H1 (cell line): Measurements from ENCODE around the gene DENND1A.

Source experiments
- EZH2 ChIP-seq: fragments of 200-600 bp; sonication (generic); IDR thresholded peaks from 2 replicates; pipeline ENCODE4 v1.7.1; 2012; ENCODE audit warnings: low read depth, mild to moderate bottlenecking, moderate library complexity, low read length, inconsistent platforms; ENCODE audit not compliant: severe bottlenecking
- FOSL1 ChIP-seq: IDR thresholded peaks from 2 replicates; pipeline ENCODE4 v1.6.1; 2011; ENCODE audit warnings: mild to moderate bottlenecking, low read depth, low read length, moderate library complexity; ENCODE audit not compliant: insufficient read depth
- JUN ChIP-seq: IDR thresholded peaks from 2 replicates; pipeline ENCODE4 v1.6.1; 2011; ENCODE audit warnings: low read depth, mild to moderate bottlenecking, improper control_type of control experiment, low read length
- JUND ChIP-seq: IDR thresholded peaks from 2 replicates; pipeline ENCODE4 v1.6.1; 2011; ENCODE audit warnings: mild to moderate bottlenecking, improper control_type of control experiment, low read length
- KDM1A ChIP-seq: fragments of 200-600, 300-600 bp; sonication (generic); IDR thresholded peaks from 2 replicates; pipeline ENCODE4 v1.7.1; 2016; ENCODE audit warnings: mild to moderate bottlenecking, low read length, borderline replicate concordance
- RAD21 ChIP-seq, 2 experiments: IDR thresholded peaks in 1 of 2; conservative IDR thresholded peaks in 1 of 2; 2 replicates each; pipeline ENCODE4 v1.6.1; 2011; ENCODE audit warnings: low read depth in 2 of 2, low read length in 2 of 2, improper control_type of control experiment in 1 of 2, inconsistent platforms in 1 of 2, mild to moderate bottlenecking in 1 of 2, moderate library complexity in 1 of 2
- RFX5 ChIP-seq: IDR thresholded peaks from 2 replicates; pipeline ENCODE4 v1.6.1; 2011; ENCODE audit warnings: low read depth, low read length, improper control_type of control experiment, borderline replicate concordance
- SUZ12 ChIP-seq: fragments of 200-600 bp; sonication (generic); IDR thresholded peaks from 2 replicates; pipeline ENCODE4 v1.6.1; 2012; ENCODE audit warnings: mild to moderate bottlenecking, inconsistent platforms, low read length, moderate library complexity, mixed read lengths
- TF ChIP-seq, protein P1 (sequence below), 3 experiments: IDR thresholded peaks; 1 replicate in 2 of 3; 2 replicates in 1 of 3; pipeline versions ENCODE4 v1.5.1 to v1.6.1; 2011; ENCODE audit warnings: low read length in 3 of 3, mild to moderate bottlenecking in 3 of 3, inconsistent platforms in 2 of 3, low read depth in 1 of 3, moderate library complexity in 1 of 3; ENCODE audit not compliant: insufficient read depth in 1 of 3; ENCODE audit errors: control extremely low read depth in 1 of 3
- TF ChIP-seq, protein P2 (sequence below): IDR thresholded peaks from 2 replicates; pipeline ENCODE4 v1.6.1; 2011; ENCODE audit warnings: low read length, improper control_type of control experiment

DNA sequence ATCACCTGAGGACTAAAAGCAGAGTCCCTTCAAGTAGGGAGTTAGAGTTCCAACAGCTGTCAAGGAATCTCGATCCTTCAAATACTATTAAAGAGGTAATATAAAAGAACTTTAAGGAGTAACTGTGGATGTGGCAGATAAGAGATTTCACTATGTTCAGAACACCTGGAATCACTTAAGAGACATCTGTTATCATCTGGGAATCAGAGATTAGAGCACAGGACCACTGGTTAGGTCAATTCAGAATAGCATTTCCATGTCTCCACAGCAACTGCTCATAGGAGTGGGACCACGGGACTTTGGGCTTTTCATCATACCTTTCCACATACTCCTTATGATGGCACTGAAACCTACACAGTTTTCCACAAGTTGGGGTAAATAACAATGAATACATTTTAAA is 216.6 kb downstream of the DENND1A start:
- TF ChIP-seq, protein P1, sequence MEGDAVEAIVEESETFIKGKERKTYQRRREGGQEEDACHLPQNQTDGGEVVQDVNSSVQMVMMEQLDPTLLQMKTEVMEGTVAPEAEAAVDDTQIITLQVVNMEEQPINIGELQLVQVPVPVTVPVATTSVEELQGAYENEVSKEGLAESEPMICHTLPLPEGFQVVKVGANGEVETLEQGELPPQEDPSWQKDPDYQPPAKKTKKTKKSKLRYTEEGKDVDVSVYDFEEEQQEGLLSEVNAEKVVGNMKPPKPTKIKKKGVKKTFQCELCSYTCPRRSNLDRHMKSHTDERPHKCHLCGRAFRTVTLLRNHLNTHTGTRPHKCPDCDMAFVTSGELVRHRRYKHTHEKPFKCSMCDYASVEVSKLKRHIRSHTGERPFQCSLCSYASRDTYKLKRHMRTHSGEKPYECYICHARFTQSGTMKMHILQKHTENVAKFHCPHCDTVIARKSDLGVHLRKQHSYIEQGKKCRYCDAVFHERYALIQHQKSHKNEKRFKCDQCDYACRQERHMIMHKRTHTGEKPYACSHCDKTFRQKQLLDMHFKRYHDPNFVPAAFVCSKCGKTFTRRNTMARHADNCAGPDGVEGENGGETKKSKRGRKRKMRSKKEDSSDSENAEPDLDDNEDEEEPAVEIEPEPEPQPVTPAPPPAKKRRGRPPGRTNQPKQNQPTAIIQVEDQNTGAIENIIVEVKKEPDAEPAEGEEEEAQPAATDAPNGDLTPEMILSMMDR (IDR thresholded peaks at IDR 0.05; ENCODE audit: control extremely low read depth in 1 of 3, insufficient read depth in 1 of 3, low read depth in 1 of 3, low read length in 3 of 3), result no peak
- TF ChIP-seq FOSL1 (no peak), RFX5 (no peak), JUN (no peak), KDM1A (no peak), EZH2 (no peak), JUND (no peak), SUZ12 (no peak), RAD21 (IDR thresholded peaks at IDR 0.05 in 1 of 2, conservative IDR thresholded peaks at IDR 0.05 in 1 of 2; ENCODE audit: low read depth in 2 of 2, low read length in 2 of 2) (no peak)
- TF ChIP-seq, protein P2, sequence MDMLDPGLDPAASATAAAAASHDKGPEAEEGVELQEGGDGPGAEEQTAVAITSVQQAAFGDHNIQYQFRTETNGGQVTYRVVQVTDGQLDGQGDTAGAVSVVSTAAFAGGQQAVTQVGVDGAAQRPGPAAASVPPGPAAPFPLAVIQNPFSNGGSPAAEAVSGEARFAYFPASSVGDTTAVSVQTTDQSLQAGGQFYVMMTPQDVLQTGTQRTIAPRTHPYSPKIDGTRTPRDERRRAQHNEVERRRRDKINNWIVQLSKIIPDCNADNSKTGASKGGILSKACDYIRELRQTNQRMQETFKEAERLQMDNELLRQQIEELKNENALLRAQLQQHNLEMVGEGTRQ, result no peak
